ENCODE data around the gene CCDC9.
"Not testable (repeated sequence)": the region's sequence is repeated elsewhere in the genome, so short reads cannot be mapped to it uniquely, and the experiment has no call there.

Gene CCDC9

DNA sequence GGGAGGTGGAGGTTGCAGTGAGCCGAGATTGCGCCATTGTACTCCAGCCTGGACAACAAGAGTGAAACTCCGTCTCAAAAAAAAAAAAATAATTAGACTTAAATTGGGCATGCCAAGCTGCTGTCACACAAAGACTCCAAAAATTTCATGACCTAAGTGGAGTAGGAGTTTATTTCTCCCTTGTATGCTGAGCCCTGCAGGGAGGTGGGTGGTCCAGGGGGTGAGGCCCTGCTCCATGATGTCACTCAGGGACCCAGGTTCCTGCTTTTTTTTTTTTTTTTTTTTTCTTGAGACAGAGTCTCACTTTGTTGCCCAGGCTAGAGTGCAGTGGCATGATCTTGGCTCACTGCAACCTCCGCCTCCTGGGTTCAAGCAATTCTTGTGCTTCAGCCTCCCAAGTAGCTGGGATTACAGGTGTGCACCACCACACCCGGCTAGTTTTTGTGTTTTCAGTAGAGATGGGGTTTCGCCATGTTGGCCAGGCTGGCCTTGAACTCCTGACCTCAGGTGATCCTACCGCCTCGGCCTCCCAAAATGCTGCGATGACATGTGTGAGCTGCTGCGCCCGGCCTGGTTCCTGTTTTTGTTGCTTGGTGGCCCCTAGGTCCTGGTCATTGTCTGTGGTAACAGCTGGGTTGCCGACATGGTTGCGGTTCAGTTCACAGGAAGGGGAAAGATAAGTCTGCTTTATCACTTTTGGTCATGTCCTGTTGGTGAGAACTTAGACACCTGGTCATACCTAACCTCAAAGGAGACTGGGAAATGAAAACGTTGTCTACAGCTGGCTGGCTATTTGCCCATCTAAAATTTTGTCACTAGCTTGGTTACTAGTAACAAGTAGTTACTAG is 5.8 kb downstream of the CCDC9 start:
- DNase-seq: not testable (repeated sequence)

DNA sequence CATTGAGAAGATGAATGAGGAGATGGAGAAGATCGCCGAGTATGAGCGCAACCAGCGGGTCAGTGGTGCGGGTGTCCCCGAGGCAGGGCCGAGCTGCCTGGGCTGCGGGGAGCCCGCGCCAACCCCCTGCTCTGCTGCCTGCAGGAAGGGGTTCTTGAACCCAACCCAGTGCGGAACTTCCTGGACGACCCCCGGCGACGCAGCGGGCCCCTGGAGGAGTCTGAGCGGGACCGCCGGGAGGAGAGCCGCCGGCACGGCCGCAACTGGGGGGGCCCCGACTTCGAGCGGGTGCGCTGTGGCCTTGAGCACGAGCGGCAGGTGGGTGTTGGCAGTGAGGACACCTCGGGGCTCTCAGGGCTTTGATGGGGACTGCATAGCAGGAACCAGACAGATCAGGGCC is 8.3 kb downstream of the CCDC9 start:
- no peak for DNase-seq

DNA sequence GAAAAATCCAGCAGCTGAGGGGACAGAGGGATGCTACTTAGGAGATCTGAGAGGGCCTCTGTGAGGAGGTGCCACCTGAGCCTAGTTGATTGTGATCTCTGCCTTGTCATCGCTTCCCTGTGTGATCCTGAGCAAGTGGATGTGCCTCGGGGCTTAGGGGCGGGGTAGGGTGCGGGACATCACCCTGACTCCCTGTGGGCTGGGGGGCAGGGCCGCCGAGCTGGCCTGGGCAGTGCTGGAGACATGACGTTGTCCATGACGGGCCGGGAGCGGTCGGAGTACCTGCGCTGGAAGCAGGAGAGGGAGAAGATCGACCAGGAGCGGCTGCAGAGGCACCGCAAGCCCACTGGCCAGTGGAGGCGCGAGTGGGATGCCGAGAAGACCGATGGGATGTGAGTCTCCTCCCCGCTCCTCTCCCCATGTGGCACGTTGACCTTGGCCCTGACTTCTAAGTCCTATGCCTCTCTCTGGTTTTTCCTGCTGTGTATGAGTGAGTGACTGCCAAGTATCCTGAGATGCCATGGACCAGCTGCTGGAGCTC is 10.1 kb downstream of the CCDC9 start:
- no peak for DNase-seq

DNA sequence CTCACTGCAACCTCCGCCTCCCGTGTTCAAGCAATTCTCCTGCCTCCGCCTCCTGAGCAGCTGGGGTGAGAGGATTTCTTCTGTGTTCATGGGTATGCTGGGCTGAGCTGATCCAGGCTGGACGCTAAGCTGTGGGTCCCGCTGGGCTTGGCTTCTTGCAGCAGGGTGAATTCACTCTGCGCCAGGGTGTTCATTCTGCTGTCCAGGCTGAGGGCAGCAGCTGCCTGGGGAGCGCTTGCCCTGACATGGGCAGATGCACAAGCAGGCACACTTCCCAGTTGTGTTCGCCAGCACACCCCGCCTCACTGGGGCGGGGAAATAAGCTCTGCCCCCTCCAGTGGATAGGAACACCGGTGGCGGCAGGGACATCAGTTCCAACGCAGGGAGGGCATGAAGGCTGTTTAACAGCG is 11.0 kb downstream of the CCDC9 start:
- DNase-seq: no peak

DNA sequence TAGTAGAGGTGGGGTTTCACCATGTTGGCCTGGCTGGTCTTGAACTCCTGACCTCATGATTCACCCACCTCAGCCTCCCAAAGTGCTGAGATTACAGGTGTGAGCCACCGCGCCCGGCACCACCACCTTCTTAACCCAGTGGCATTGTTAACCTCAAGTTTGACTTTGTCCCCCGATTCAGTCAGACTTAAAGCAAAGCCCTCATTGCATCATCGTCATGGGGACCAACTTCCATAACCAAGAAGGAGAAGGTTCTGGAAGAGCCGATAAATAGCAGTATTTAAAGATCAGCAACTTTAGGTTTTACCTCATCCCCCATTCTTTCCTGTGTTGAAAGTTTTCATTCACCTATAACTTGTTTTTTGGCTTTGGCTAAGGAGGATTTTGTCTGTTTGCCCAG is 11.7 kb downstream of the CCDC9 start:
- no peak for DNase-seq

DNA sequence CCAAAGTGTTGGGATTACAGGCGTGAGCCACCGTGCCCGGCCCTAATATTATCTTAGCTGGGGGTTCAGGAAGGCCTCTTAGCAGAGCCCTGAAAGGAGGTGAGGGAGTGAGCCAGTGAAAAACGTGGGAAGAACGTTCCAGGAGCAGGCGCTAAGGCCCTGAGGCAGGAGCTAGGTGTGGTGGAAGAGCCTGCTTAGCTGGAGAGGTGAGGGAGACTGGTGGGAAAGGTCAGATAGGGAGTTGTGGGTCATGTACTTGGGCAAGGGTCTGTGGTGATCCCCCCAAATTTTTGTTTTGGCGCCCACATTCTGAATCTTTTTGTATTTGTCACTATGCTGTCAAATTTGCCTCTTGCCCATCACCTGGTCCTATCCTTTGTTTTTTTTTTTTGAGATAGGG is 13.3 kb downstream of the CCDC9 start:
- no peak for DNase-seq

DNA sequence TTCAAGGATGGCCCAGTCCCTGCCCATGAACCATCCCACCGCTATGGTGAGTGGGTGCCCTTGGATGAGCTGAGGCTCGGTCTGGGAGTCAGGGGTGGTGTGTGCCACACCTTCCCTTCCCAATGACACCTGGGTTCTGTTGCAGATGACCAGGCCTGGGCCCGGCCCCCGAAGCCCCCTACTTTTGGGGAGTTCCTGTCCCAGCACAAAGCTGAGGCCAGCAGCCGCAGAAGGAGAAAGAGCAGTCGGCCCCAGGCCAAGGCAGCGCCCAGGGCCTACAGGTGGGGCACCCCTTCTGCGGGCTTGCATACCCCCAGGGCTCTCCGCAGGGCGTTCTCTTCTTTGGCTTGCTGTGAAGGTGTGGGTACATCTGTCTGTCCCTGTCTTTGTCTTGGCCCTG is 14.1 kb downstream of the CCDC9 start:
- DNase-seq: no peak

DNA sequence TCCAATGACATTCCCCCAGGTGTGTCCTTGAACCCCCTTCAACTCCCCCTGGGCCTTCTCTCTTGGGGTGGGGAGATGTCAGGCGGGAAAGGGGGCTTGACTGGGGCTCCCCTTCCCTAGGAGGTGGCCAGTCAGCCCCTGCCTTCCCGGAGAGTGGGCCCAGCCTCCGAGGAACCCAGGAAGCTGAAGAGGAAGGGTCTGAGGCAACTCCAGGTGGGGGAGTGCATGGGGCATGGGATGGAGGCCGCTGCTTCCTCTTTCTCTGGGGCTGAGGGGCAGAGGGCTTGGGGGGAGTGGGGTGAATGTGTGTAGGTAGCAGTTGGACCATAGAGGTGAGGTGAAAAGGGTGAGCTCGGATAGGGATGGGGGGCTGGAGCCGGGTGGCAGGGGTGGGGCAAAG is 15.6 kb downstream of the CCDC9 start:
- DNase-seq: no peak

DNA sequence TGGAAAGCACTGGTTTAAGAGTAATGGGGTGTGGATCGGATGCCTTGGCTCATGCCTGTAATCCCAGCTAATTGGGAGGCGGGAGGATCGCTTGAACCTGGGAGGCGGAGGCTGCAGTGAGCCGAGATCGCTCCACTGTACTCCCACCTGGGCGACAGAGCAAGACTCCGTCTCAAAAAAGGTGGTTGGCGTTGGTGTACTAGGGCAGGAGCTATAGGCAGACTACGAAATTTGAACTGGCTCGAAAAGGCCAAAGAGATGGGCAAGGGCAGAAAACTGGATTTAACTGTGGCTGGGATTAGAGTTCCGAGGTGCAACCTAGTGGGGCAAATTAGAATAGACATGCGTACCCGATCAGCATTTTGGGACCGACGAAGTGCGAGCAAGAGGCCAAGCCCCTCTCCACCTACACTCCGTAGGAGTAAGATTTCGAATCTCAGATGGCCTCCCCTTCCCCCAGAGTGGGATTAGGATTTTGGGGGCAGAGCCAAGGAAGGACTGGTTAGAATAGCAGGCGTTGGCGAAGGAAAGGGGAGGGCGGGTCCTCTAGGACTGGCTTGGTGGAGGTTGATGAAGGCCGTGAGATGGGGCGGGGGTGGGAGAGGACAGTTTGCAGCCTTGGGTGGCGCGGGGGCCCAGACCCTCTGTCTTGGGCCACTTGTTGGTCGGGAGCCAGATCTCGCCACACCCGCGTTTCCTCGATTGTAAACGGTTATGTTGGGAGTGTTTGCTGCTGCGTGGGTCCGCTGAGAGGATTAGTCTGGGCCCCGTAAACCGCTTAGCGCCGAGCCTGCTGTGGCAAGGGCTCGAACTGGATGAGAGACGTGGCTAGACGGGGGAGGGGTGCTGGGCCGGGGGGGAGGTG is 16.4 kb downstream of the CCDC9 start:
- DNase-seq: no peak

DNA sequence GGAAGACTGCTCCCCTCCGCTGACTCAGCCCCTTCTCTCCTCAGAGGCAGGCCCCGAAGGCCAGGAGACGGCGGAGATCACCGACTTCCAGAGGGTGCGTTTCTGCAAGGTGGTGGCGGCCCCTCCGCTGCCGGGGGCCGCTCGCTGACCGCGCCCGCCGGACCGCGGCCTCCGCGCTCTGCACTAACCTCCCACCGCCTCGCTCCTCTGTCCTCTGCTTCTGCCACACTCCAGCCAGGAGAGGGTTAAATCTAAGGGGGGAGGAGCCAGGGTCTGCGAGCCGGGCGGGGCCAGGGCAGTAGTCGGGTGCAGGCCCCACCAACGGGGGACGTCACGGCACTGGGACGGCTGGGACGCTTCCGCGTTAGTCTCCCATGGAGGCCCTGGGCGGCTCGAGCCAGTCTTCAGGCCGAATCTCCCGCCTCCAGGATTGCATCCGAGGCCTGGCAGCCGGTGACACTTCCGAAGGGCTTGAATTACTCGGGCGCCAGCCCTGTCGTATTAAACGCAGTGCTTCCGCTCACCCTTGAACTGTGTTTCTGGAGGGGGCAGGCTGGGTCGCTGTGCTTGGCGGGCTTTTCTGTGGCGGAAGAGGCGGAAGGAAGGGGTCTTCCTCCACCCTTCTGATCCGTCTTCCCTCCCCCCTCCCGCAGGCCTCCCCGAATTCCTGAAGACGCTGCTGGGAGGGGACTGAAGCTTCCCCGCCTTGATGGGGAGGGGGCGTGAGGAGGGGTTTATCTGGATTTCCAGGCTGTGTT is 17.2 kb downstream of the CCDC9 start:
- DNase-seq: peak; percentile 29

DNA sequence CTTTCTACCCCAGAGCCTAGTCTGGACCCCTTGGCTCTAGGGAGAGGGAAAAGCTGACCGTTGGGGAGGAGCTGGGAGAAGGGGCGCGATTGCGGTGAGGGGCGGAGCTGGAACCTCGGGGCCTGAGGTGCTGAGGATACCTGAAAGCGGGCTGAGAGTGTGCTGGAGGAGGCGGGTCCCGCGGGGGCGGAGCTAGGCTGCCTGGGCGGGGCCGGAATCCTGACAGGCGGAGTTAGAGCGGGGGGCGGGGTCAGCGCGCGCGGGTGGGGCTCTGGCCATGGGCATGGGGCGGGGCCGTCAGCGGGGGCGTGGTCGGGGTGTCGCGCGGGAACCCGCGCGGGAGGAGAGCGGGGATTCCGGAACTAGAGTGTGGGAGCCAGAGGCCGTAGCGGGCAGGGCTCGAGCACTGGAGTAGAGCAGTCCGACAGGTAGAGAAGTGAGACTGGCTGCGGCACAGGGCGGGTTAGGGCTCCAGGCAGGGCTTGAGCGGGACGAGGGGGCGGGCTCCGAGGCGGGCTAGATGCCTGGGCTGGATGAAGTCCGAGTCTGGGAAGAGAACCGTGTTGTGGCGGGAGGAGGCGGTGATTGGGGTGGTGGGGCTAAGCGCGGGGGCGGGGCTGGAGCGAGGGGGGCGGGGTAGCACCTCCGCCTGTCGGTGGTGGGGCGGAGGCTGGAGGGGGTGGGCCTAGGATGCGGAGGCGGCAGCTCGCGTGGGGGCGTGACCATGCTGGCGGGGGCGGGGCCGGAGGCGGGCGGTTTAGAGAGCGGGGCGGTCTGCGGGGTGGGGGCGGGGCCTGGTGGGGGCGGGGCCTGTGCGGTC is 18.0 kb downstream of the CCDC9 start, which contains the start of gene INAFM1:
Gene INAFM1, plus strand, starts transcription at position 815 of the 820 bp plus-strand sequence. CDS start 35 bp downstream, outside the sequence.
- DNase-seq: peak; percentile 39

DNA sequence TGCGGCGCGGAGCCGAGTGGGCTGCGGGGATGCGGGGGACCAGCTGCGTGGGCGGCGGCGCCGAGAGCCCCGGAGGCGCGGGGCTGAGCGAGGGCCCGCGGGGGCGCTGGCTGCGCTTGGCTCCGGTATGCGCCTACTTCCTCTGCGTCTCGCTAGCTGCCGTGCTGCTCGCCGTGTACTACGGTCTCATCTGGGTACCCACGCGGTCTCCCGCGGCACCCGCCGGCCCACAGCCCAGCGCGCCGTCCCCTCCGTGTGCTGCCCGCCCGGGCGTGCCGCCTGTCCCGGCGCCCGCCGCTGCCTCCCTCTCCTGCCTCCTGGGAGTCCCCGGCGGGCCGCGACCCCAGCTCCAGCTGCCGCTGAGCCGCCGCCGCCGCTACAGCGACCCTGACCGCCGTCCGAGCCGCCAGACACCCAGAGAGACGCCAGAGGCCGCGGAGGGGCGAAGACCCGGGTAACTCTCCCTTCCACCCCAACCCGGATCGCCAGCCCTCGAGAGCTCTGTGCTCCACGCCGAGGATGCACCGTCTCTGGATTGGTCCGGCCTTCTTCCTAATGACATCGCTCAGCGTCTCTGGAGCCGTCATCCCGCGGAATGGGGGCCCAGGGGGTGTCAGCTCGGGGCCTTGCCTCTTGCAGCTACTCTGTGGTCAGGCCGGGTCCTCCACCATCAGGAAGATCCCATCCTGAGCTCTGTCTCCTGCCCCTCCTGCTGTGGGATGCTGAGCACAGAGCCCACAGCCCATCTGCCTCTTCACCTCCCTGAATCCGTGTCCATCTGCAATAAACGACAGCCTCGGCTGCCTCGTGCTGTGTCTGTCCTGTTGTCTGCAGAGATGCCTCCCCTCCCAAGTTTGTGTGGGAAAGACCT is 18.8 kb downstream of the CCDC9 start:
- DNase-seq: peak; percentile 24

DNA sequence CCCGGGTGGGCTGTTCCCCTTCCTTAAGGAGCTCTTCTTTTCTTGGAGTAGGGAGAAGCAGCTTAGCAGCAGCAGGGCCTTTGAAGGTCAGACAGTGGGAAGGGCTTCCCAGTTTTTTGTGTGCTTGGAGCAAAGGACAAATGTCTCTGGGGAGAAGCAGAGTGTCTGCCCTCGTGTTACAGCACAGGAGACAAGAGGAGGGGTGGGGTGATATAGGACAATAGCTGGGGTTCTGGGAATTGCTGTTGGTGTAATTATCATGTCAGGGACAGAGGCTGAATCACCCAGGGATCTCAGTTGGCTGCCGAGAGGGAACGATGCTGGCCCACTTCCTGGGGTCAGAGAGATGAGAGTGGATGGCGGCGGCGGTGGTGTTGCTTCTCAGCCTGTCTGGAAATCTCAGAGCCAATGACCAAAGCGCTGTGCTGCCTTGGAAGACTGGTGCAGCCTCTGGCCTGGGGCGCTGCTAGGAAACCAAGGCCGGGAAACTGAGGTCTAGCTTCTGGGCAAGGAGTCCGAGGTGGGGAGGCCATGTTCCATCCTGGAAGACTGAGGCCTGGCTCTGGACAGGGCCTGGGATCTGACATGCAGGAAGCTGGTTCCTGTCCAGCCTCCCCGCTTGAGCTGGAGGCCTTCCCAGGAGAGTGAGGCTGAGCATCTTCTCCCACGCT is 19.6 kb downstream of the CCDC9 start:
- DNase-seq: no peak

DNA sequence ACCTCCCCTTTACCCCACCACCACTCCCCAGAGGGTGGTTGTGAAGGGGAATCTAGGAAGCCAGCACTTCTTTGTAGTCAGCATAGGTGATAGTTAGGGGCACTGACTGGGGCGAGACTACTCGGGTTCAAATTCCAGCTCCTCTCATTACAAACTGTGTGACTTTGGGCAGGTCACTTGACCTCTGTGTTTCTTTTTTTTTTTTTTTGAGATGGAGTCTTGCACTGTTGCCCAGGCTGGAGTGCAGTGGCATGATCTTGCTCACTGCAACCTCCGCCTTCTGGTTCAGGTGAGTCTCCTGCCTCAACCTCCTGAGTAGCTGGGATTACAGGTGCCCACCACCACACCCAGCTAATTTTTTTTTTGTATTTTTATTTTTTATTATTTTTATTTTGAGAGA is 20.2 kb downstream of the CCDC9 start:
- DNase-seq: not testable (repeated sequence)

DNA sequence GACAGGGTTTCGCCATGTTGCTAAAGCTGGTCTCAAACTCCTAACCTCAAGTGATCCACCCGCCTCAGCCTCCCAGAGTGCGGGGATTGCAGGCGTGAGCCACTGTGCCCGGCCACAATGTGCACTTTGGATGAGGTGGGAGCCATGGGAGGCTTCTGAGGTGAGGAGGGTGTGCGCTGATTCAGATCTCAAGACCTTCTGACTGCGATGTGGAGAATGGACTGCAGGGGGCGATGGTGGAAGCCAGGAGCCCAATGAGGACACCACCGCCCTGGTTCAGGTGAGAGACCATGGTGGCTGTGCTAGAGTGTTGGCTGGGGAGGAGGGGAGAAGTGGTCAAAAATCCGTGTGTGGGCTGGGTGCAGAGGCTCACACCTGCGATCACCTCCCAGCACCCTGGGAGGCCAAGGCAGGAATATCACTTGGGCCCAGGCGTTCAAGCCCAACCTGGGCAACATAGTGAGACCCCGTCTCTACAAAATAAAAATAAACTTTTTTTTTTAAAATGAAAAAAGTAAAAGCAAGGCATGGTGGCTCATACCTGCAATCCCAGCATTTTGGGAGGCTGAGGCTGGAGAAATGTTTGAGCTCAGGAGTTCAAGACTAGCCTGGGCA is 24.0 kb downstream of the CCDC9 start:
- DNase-seq: no peak

DNA sequence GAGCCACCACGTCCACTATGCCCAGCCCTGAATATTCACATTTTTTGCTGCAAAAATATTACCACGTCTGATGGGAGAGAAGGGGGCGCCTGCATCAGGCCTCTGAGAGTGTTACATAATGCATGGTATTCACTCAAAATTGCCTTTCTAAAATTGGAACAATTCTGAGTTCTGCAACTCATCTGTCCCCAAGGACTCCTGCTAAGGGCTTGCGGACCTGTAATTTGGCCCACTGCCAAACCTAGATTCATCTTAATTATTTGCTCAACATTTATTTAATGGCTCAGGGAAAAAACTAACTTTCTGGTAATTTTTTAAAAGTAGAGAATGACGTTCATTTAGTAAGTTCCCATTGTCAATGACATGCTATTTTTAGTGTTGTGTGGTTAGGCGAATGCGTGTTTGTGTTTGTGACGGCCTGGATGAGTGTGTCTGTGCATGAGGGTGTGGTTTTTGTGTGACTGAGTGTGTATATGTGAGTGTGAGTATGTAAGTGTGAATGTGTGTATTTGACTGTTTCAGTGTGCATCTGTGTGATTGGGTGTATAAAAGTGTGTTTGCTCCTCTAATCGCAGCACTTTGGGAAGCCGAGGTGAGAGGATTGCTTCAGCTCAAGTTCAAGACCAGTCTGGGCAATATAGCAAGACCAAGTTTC is 27.2 kb downstream of the CCDC9 start:
- no peak for DNase-seq

DNA sequence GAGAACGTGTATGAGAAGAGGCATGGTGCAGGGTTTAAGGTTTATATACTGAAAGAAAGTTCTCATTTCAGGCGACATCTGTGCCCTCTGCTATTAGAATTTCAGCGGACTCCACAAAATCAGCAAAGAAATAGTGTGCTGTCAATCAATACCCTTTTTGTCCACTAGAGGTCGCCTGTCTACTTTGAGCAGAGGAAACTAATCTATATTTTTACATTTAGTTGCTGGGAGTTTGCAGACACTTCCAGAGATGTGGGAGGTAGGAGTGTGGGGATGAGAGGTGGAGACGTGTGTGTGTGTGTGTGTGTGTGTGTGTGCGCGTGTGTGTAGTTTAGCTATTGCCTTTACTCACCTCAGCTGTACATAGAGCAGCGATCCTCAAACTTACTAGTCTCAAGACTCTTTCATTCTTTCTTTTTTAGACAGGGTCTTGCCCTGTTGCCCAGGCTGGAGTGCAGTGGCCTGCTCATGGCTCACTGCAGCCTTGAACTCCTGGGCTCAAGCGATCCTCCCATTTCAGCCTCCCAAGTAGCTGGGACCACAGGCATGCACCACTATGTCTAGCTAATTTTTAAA is 28.1 kb downstream of the CCDC9 start:
- DNase-seq: no peak

DNA sequence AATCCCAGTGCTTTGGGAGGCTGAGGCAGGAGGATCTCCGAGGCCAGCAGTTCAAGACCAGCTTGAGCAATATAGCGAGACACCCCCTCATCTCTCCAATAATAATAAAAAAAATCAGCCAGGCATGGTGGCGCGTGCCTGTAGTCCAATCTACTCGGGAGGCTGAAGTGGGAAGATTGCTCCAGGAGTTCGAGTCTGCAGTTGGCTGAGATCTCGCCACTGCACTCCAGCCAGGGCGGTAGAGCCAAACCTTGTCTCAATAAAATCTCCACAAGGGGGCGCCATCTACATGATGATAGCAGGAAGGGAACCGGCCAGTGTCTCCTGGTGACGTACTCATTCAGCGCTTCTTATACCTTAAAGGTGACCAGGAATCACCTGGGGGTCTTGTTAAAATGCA is 39.7 kb downstream of the CCDC9 start:
- DNase-seq: peak; percentile 36

DNA sequence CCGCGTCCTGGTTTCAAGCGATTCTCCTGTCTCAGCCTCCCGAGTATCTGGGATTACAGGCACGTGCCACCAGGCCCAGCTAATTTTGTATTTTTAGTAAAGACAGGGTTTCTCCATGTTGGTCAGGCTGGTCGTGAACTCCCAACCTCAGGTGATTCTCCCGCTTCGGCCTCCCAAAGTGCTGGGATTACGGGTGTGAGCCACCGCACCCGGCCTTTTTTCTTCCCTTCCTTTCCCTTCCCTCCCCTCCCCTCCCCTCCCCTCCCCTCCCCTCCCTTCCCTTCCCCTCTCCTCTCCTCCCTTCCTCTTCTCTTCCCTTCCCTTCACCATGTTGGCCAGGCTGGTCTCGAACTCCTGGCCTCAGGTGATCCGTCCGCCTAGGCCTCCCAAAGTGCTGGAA is 44.5 kb downstream of the CCDC9 start:
- not testable (repeated sequence) for DNase-seq

Data from NCI-H524 treated with DMSO at 0.1 percent for 48 hours (cell line).